ENCODE measurements around the gene SMYD3. TPM values are rescaled to one million over a fixed set of nuclear protein-coding genes. Genes with fewer than 3 reads are reported as not detected.

The SMYD3 gene
- total RNA-seq, 1 donor from 2014 or later = 20.8 TPM

GRCh38 chr1:245969283-245969682 is 537.8 kb downstream of the SMYD3 start:
- Mint-ChIP-seq H3K4me1 (no peaks in the 10 kb centered on the region), H3K27me3 (no peaks in the 10 kb centered on the region), H3K4me3 (no peak overlapping the region), H3K27ac (no peak overlapping the region), H3K9me3 (no peaks in the 10 kb centered on the region), H3K36me3 (ENCODE audit: low read depth) (no peaks in the 10 kb centered on the region)
- intact Hi-C loops (cut with micrococcal nuclease) = no loop called here
- ATAC-seq (ENCODE audit: low read depth) (no peak), DNase-seq (no peak)
- TF ChIP-seq, protein P1, sequence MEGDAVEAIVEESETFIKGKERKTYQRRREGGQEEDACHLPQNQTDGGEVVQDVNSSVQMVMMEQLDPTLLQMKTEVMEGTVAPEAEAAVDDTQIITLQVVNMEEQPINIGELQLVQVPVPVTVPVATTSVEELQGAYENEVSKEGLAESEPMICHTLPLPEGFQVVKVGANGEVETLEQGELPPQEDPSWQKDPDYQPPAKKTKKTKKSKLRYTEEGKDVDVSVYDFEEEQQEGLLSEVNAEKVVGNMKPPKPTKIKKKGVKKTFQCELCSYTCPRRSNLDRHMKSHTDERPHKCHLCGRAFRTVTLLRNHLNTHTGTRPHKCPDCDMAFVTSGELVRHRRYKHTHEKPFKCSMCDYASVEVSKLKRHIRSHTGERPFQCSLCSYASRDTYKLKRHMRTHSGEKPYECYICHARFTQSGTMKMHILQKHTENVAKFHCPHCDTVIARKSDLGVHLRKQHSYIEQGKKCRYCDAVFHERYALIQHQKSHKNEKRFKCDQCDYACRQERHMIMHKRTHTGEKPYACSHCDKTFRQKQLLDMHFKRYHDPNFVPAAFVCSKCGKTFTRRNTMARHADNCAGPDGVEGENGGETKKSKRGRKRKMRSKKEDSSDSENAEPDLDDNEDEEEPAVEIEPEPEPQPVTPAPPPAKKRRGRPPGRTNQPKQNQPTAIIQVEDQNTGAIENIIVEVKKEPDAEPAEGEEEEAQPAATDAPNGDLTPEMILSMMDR (IDR thresholded peaks at IDR 0.05) = no peak
- POLR2A ChIA-PET = no interaction called here
- CTCF ChIA-PET = no interaction called here

- TF ChIP-seq, protein P1 (IDR thresholded peaks at IDR 0.05) = no peak
- no peaks in the 10 kb centered on the region for H3K9me3 Mint-ChIP-seq
- DNase-seq (no peak), ATAC-seq (ENCODE audit: low read depth) (no peak)
- H3K27ac Mint-ChIP-seq = no peak overlapping the region
- ChIA-PET CTCF (no interaction called here), POLR2A (no interaction called here)
- H3K4me1 Mint-ChIP-seq = no peaks in the 10 kb centered on the region
- H3K4me3 Mint-ChIP-seq = no peak overlapping the region
- intact Hi-C loops (cut with micrococcal nuclease) = no loop called here
- no peaks in the 10 kb centered on the region for H3K27me3 Mint-ChIP-seq
- H3K36me3 Mint-ChIP-seq (ENCODE audit: low read depth) = no peaks in the 10 kb centered on the region
Observed at GRCh38 chr1:245968775-245969174, 538.3 kb downstream of the SMYD3 start.

DNA sequence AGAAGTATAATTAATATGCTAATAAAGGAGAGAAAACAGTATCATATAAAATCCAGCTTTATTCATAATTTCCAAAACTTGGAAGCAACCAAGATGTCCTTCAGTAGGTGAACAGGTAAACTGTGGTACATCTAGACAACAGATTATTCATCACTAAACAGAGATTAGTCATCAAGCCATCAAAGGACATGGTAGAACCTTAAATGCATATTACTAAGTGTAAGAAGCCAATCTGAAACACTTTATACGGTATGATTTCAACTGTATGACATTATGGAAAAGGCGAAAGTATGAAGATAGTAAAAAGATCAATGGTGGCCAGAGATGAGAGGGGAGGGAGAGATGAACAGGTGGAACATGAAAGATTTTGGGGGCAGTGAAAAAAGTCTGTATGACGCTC is 541.7 kb downstream of the SMYD3 start:
- Mint-ChIP-seq H3K9me3 (no peaks in the 10 kb centered on the region), H3K27ac (no peak overlapping the region), H3K4me1 (no peaks in the 10 kb centered on the region), H3K36me3 (ENCODE audit: low read depth) (no peaks in the 10 kb centered on the region), H3K27me3 (no peaks in the 10 kb centered on the region), H3K4me3 (no peak overlapping the region)
- TF ChIP-seq, protein P1 (IDR thresholded peaks at IDR 0.05) = no peak
- CTCF ChIA-PET = no interaction called here
- intact Hi-C loops (cut with micrococcal nuclease) = no loop called here
- DNase-seq (no peak), ATAC-seq (ENCODE audit: low read depth) (no peak)
- POLR2A ChIA-PET = no interaction called here

- Mint-ChIP-seq H3K4me1 (no peaks in the 10 kb centered on the region), H3K9me3 (no peaks in the 10 kb centered on the region), H3K4me3 (no peak overlapping the region), H3K27me3 (no peaks in the 10 kb centered on the region), H3K27ac (no peak overlapping the region), H3K36me3 (ENCODE audit: low read depth) (no peaks in the 10 kb centered on the region)
- ATAC-seq (ENCODE audit: low read depth) = no peak
- ChIA-PET CTCF (no interaction called here), POLR2A (no interaction called here)
- no peak for DNase-seq
- intact Hi-C loops (cut with micrococcal nuclease) = no loop called here
- TF ChIP-seq, protein P1 (IDR thresholded peaks at IDR 0.05) = no peak
Observed at GRCh38 chr1:245963649-245964048, 543.4 kb downstream of the SMYD3 start.

- ChIA-PET POLR2A (no interaction called here), CTCF (no interaction called here)
- TF ChIP-seq, protein P1 (IDR thresholded peaks at IDR 0.05) = no peak
- DNase-seq (no peak), ATAC-seq (ENCODE audit: low read depth) (no peak)
- Mint-ChIP-seq H3K9me3 (no peaks in the 10 kb centered on the region), H3K27me3 (no peaks in the 10 kb centered on the region), H3K36me3 (ENCODE audit: low read depth) (no peaks in the 10 kb centered on the region), H3K27ac (no peak overlapping the region), H3K4me1 (no peaks in the 10 kb centered on the region), H3K4me3 (no peak overlapping the region)
- intact Hi-C loops (cut with micrococcal nuclease) = no loop called here
Observed at GRCh38 chr1:245962453-245962852, 544.6 kb downstream of the SMYD3 start.
